ENCODE results near the gene CTSZ.
"Not testable (repeated sequence)": the region's sequence is repeated elsewhere in the genome, so short reads cannot be mapped to it uniquely, and the experiment has no call there.

Gene CTSZ

GRCh38 chr20:59013031-59013951 is 6.2 kb upstream of the CTSZ start:
- no peak for DNase-seq (ENCODE audit: low read depth in 3 of 3)

- DNase-seq (ENCODE audit: low read depth in 3 of 3) = not testable (repeated sequence)
Observed at GRCh38 chr20:59011874-59012157, 4.8 kb upstream of the CTSZ start.

GRCh38 chr20:59010995-59011873 is 4.2 kb upstream of the CTSZ start:
- DNase-seq (ENCODE audit: low read depth in 3 of 3) = no peak

- DNase-seq (ENCODE audit: low read depth in 3 of 3) = no peak
Observed at GRCh38 chr20:59010321-59010994, 3.4 kb upstream of the CTSZ start.

GRCh38 chr20:59008715-59009336 is 1.8 kb upstream of the CTSZ start:
- no peak for DNase-seq (ENCODE audit: low read depth in 3 of 3)

GRCh38 chr20:59007665-59008511 is 834 bp upstream of the CTSZ start:
- DNase-seq (ENCODE audit: low read depth in 3 of 3) = no peak

GRCh38 chr20:59006167-59006863 is 739 bp downstream of the CTSZ start:
- no peak for DNase-seq (ENCODE audit: low read depth in 3 of 3)

- DNase-seq (ENCODE audit: low read depth in 3 of 3) = no peak
Observed at GRCh38 chr20:59005523-59006166, 1.4 kb downstream of the CTSZ start.

- peak in 1 of 3 donors; percentile 10 for DNase-seq (ENCODE audit: low read depth in 3 of 3)
Observed at GRCh38 chr20:59004763-59005522, 2.1 kb downstream of the CTSZ start.

- peak in 1 of 3 donors; percentile 37 for DNase-seq (ENCODE audit: low read depth in 3 of 3)
Observed at GRCh38 chr20:59004493-59004762, 2.6 kb downstream of the CTSZ start.

- no peak for DNase-seq (ENCODE audit: low read depth in 3 of 3)
Observed at GRCh38 chr20:59003836-59004492, 3.1 kb downstream of the CTSZ start.

- DNase-seq (ENCODE audit: low read depth in 3 of 3) = no peak
Observed at GRCh38 chr20:59002874-59003399, 4.1 kb downstream of the CTSZ start.

- DNase-seq (ENCODE audit: low read depth in 3 of 3) = no peak
Observed at GRCh38 chr20:59002388-59002787, 4.7 kb downstream of the CTSZ start.

- DNase-seq (ENCODE audit: low read depth in 3 of 3) = no peak
Observed at GRCh38 chr20:59001449-59002171, 5.4 kb downstream of the CTSZ start.

GRCh38 chr20:59001068-59001448 is 6.0 kb downstream of the CTSZ start:
- DNase-seq (ENCODE audit: low read depth in 3 of 3) = no peak

- no peak for DNase-seq (ENCODE audit: low read depth in 3 of 3)
Observed at GRCh38 chr20:59000326-59000725, 6.7 kb downstream of the CTSZ start.

GRCh38 chr20:58998656-58999055 is 8.4 kb downstream of the CTSZ start:
- DNase-seq (ENCODE audit: low read depth in 3 of 3) = no peak

Measured in stimulated activated CD4-positive, alpha-beta T cell treated with anti-CD3 and anti-CD28 coated beads, TNF-alpha, amount 100 ng/mL, for 48 hours (primary cell).